HK-2 (cell line): Measurements from ENCODE around the gene WDR45.

Experiments
- DNase-seq: peaks from one replicate; pipeline ENCODE4 v3.0.0-alpha.2; 2018; ENCODE audit not compliant: unreplicated experiment

WDR45 gene

GRCh38 chrX:49043220-49043986 lies 36.3 kb downstream of the WDR45 start, which contains the start of gene TFE3:
Gene TFE3, minus strand, starts transcription at chrX:49043357. Its CDS starts 131 bp downstream, at chrX:49043226.
- DNase-seq, result peak; percentile 97

- DNase-seq, result no peak
These were observed 37.0 kb downstream of the WDR45 start for GRCh38 chrX:49042581-49043219.

GRCh38 chrX:49041744-49042580 lies 37.7 kb downstream of the WDR45 start:
- DNase-seq, result peak; percentile 51

DNA sequence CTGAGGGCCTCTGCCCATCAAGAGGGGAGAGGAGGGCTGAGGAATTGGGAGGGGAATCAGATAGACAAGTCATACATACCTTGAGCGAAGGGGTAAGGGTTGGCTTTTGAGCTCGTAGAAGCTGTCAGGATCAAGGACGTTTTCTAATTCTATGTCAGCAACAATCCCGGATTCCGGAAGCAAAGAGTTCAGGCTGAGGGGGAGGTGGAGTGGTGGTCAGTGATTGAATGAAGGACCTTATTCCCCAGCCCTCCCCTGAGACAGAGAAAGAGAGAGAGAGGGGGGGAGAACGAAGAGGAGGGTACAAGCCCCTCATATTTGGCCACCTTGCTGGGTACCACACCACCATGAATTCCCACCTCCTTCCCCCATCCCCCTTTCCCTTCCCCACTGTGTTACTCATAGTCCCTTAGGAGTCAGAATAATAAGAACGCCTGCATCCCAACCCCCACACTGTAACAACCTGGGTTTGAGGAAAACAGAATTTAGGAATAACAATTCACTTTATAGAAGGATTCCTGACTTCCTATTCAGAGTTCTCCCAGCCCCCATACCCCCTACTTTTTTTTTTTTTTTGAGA lies 39.2 kb downstream of the WDR45 start:
- DNase-seq, result no peak

DNA sequence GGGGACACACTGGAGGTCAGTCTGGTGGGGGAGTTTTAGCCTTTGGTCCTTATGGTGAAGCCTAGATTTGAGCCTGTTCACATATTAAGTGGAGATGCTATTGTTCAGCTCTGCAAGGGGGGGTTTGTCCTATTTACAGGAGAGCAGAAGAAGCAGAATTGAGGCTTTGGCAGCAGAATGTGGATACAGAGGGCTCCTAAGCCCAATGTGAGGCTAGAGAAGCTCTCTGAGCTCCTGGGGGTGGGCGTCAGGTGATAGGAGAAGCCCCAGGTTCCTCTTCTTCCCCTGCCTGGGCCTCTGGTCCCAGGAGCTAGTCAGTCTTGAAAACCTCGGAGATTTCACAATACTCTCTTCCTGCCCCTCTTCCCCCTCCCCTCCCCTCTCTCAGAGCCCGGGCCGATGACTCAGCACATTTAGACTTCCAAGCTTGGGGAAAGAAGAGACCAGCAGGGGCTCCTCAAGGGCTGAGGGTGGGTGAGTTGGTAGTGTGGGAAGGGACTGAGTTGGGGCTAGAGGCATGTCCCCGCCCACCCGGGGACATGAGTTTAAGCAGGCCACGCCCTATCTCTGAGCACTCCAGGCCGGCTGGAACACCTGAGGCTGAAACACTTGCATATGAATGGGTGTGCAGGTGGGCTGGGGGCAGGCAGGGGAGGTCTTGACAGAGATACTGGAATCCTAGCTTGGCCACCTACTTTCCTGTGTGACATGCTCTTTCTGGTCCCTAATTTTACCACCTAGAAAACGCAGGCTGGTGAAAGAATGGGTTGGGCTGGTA lies 39.9 kb downstream of the WDR45 start:
- peak; percentile 83 for DNase-seq

- no peak for DNase-seq
These were observed 41.7 kb downstream of the WDR45 start for GRCh38 chrX:49037883-49038475.

- no peak for DNase-seq
These were observed 49.4 kb downstream of the WDR45 start for GRCh38 chrX:49030283-49030682.

DNA sequence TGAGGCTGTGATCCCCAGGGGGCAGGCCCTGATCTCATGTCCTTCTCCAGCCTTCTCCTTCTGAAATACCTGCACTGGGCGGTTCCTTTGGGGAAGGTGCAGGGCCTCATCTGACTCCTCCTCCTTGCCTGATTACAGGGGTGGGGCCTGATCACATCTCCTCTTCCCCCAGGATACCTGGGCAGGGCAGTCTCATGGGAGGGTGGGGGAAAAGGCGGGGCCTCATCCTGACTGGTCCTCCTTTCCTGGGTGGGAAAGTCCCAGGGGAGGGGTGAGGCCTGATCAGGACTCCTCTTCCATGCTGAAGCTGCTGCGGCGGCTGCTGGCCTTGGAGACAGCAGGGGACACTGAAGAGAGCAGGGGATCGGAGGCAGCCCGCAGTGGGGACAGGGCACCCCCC lies 49.8 kb downstream of the WDR45 start:
- DNase-seq, result peak; percentile 39
